Transverse colon (tissue), 4 donors: ENCODE measurements around the gene AREG.

Source experiments
- EP300 ChIP-seq: sonication (generic); formaldehyde crosslinking; IDR thresholded peaks from one replicate; pipeline ENCODE4 v1.6.1; 2017; ENCODE audit warnings: antibody characterized with exemption, low read depth
- POLR2A ChIP-seq: fragments of 450-650 bp; IDR thresholded peaks from one replicate; pipeline ENCODE4 v1.6.1; 2016; ENCODE audit warnings: antibody characterized with exemption, mild to moderate bottlenecking, moderate library complexity
- POLR2AphosphoS5 ChIP-seq, 3 donors: sonication (generic); formaldehyde crosslinking; IDR thresholded peaks; one replicate each; pipeline ENCODE4 v1.6.1; 2016; ENCODE audit warnings: antibody characterized with exemption in 3 of 3
- TF ChIP-seq, protein P1 (sequence below), 5 experiments: fragments of 200-600 bp in 3 of 5; fragments of 450-650 bp in 2 of 5; sonication (generic) in 3 of 5; IDR thresholded peaks; 1 replicate in 2 of 5; 2 replicates in 3 of 5; pipeline ENCODE4 v1.5.1; 2016 to 2017; ENCODE audit warnings: antibody characterized with exemption in 5 of 5, inconsistent platforms in 3 of 5, mild to moderate bottlenecking in 2 of 5, moderate library complexity in 1 of 5

DNA sequence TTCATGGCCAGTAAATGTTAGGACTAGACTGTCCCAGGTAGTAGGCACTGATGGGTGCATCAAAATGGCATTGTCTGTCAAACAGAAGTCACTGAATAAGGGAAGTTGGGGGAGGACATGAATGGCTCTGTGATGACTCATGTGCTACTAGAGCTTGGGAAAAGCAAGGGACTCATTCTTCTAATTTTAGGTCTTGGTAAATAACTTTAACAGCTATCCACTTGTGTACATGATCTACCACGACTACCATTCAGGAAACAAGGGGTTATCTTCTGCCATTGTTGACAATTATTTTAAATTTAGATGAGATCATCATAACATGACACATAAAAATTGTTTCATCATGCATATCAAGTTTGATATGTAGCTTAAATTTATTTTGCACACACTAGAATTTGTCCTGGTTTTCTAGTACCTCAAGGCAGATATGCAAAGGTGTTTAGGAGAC lies 6.3 kb downstream of the AREG start:
- TF ChIP-seq POLR2A (no peak), EP300 (no peak), POLR2AphosphoS5 (IDR thresholded peaks at IDR 0.05) (no peak)
- TF ChIP-seq, protein P1, sequence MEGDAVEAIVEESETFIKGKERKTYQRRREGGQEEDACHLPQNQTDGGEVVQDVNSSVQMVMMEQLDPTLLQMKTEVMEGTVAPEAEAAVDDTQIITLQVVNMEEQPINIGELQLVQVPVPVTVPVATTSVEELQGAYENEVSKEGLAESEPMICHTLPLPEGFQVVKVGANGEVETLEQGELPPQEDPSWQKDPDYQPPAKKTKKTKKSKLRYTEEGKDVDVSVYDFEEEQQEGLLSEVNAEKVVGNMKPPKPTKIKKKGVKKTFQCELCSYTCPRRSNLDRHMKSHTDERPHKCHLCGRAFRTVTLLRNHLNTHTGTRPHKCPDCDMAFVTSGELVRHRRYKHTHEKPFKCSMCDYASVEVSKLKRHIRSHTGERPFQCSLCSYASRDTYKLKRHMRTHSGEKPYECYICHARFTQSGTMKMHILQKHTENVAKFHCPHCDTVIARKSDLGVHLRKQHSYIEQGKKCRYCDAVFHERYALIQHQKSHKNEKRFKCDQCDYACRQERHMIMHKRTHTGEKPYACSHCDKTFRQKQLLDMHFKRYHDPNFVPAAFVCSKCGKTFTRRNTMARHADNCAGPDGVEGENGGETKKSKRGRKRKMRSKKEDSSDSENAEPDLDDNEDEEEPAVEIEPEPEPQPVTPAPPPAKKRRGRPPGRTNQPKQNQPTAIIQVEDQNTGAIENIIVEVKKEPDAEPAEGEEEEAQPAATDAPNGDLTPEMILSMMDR (IDR thresholded peaks at IDR 0.05) = no peak
